K562 treated with DMSO at 1 percent for 48 hours (cell line): ENCODE measurements around the gene ZFYVE16. TPM values are rescaled to one million over a fixed set of nuclear protein-coding genes. Genes with fewer than 3 reads are reported as not detected.

Source experiments
- total RNA-seq: library from RNA; unstranded; fragments of 300-600 nt; gene quantifications from 2 replicates; pipeline ENCODE4 v1.2.3, GENCODE V29; 2022; ENCODE audit warnings: low replicate concordance; ENCODE audit errors: extremely low read depth

ZFYVE16 gene
- total RNA-seq: not detected in 2 replicates

DNA sequence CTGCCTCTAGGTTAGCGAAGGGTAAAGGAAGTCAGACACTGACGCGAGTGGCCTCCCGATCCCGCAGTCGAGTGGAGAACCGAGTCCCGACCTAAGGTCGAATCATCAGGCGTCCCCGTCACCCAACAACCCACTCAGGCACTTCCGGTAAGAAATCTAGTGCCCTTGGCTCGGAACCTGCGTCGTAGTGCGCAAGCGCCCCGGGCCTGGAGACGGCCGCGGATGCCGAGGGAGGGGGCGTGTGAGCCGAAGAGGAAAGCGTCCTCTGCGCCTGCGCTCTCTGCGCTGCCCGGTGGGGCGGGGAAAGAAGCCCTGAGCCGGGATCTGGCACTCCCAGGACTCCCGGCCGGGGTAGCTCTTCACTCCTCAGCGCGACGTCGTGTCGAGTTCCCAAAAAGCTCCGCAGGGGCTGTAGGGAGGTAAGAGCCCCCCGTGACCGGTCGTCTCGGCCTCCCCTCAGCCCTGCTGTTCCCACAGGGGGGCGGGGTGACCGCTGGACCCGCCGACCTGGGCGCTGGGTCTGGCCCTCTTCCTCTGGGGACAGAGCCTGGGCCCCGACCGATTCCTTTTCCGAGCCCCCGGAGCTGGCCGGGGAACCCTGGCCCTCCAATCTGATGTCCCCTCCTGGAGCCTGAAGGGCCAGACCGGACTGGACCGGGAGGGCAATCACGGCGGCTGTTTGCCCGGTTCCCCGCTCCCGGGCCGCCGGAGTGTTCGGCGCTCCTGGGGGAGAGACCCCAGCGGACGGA is at the start of gene ZFYVE16:
Gene ZFYVE16, plus strand, starts transcription at position 330 of the 749 bp plus-strand sequence. CDS start 26,084 bp downstream, outside the sequence.

DNA sequence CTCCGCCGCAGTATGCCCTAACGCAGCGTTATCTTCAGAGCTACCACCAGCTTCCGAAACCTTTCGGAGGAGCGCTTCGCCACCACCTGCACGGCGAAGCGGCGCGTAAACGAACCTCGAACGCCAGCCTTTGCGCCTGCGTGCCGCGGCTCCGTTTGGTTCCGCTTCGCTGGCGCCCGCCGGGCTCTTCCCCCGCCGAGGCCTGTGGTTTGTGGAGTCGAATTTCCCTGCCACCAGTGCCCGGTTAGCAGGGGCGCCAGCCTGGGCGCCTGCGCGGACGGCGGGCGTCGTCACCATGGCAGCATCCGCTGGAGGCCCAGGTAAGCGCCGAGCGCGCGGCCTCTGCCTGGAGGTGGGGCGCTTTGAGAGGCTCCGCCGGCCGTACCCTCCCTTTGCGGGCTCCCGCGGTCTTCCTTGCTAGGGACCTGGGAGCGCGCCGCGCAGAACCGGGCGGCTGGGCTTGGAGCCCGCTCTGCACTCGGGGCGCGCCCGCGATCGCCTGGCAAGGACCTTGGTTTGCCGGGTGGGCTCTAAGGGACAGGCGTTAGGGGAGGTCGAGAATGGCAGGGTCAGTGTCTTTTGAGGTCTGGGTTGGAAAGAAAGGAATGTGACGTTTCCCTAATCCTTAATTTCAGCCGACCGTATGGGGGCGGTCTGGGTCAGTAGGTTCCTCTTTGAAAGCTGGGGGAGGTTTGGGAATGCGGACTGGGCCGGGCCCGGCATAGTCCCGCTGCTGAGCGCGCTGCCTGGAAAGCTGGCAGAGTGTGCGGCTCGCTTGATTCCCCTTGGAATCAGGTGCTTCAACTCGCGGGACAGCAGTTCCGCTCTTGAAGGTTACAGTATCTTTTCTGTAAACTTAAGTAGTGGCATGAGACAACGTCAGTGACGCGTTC is 80.2 kb downstream of the ZFYVE16 start, which contains the start of gene FAM151B:
Gene FAM151B, plus strand, starts transcription at position 272 of the 893 bp plus-strand sequence. Its CDS starts 24 bp downstream, at position 296.

Other genes with a start within 250 kb of the ZFYVE16 start
- not detected in 2 replicates for gene SERINC5, start 152.0 kb upstream of the ZFYVE16 start, total RNA-seq
- not detected in 2 replicates for gene SPZ1, start 88.1 kb upstream of the ZFYVE16 start, total RNA-seq
- gene FAM151B, start 80.0 kb downstream of the ZFYVE16 start, total RNA-seq: not detected in 2 replicates
- not detected in 2 replicates for gene ANKRD34B, start 162.2 kb downstream of the ZFYVE16 start, total RNA-seq
- gene MSH3, start 246.6 kb downstream of the ZFYVE16 start, total RNA-seq: not detected in 2 replicates
- not detected in 2 replicates for gene DHFR, start 246.9 kb downstream of the ZFYVE16 start, total RNA-seq